Islet precursor cell (in vitro differentiated cells): ENCODE data around the gene CDH23.
A peak's percentile ranks its signal among the peaks of the same experiment; 100 is the strongest.

Source experiments
- DNase-seq: peaks from one replicate; pipeline ENCODE4 v3.0.0-alpha.2; 2018

The CDH23 gene

DNA sequence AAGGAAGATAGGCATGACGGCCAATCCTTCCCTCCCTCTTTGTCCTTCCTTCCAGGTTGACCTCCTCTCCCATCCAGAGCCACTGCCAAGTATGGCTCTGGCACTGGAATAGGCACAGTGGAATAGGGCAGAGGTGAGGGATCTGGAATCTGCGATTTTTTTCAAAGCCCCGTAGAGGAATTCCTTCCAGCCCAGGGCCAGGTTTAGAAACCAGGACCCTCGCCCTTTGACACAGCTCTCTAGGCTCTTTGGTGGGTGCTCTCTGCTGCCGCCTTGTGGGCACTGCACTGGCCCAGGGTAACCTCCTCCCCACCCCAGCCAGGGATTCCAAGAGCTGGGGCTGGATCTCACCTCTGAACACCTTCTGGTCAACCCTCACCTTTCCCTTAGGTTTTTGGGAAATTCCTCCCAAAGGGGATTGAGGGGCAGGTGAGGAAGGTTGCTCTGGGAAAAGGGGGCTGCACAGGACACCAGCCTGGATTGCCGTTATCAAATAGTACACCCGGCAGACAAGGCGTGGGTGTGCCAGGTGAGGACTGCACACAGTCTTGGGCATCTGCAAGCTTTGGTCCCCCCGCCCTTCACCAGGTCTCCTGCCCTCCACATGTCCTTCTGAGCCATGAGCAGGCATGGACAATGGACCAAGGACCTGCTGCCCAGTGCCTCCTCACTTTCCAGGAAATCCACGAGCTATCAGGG, 300.1 kb downstream of the CDH23 start:
- DNase-seq = peak; percentile 84

- DNase-seq = no peak
Measured at GRCh38 chr10:71697938-71698709, 301.4 kb downstream of the CDH23 start.

GRCh38 chr10:71698737-71699136, 302.0 kb downstream of the CDH23 start:
- no peak for DNase-seq

DNA sequence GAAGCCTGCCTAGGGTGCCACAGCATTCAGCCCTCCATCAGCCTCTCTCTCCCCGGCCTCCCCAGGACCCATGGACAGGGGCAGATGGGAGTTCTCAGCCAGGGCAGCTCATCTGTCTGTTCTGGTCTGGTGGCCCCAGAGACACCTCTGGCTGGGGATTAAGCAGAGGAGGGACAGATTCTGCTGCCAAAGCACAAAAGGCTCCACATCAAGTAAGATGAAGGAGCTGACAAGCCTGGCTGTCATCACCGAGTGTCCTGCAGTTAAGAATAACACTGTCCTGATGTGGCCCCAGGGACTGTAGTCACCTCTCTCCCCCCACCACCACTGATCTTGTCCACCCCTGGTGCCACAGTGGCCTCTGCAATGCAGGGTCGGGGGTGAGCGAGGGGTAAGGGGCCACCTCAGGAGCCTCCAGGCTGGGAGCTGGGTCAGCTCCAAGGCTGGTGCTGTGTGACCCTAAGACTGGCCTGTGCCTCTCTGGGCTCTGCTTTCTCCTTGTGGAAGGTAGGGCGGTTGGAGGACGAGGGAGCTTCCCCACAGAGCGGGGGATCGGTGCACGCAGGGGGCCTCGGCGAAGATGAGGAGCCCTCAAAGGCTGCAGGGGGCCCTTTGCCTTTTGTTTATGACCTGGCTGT, 304.1 kb downstream of the CDH23 start:
- DNase-seq = no peak

GRCh38 chr10:71701496-71702132, 304.9 kb downstream of the CDH23 start:
- no peak for DNase-seq

- DNase-seq = no peak
Measured at GRCh38 chr10:71703577-71703976, 306.9 kb downstream of the CDH23 start.

- no peak for DNase-seq
Measured at GRCh38 chr10:71704816-71705215, 308.1 kb downstream of the CDH23 start.

- no peak for DNase-seq
Measured at GRCh38 chr10:71705582-71705981, 308.9 kb downstream of the CDH23 start.

- DNase-seq = no peak
Measured at GRCh38 chr10:71706216-71707121, 309.7 kb downstream of the CDH23 start.

GRCh38 chr10:71707240-71707789, 310.6 kb downstream of the CDH23 start:
- no peak for DNase-seq

GRCh38 chr10:71708301-71708703, 311.6 kb downstream of the CDH23 start:
- peak; percentile 86 for DNase-seq

DNA sequence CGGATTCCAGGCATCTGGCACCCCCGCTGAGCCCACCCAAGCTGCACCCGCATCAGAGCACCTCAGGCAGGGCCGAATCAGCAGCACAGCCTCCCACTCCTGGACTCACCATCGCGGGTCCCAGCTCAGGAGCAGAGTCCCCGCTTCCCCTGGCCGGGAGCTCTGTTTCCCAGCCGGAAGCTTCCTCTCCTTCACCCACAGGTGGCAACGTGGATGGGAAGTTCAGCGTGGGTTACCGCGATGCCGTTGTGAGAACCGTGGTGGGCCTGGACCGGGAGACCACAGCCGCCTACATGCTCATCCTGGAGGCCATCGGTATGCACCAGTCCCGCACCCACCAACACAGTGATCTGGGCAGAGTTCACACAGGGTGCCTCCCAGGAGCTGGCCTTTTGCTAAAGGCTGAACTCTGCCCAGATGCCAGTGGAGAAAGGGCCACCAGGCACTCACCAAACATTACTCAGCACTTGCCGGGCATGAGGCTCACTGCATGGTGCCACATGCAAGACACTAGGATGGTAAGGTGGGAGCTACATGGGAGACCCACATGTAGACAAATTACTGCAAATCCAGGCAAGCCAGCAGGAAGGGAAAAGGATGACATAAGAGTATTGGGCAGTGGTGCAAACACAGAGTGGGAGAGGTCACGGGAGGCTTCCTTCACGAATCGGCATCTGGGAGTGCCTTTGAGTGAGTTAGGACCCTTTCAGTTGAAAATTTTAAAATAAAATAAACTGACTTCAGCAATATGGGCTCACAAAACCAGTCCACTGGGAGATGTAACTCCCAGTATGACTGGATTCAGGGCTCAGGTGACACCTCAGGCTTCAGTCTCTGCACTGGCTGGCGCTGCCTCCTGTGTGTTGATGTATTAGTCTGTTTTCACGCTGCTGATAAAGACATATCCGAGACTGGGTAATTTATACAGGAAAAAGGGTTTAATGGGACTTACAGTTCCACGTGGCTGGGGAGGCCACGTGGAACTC, 312.5 kb downstream of the CDH23 start:
- no peak for DNase-seq

GRCh38 chr10:71710519-71710918, 313.8 kb downstream of the CDH23 start:
- DNase-seq = no peak

- no peak for DNase-seq
Measured at GRCh38 chr10:71711052-71711623, 314.4 kb downstream of the CDH23 start.

DNA sequence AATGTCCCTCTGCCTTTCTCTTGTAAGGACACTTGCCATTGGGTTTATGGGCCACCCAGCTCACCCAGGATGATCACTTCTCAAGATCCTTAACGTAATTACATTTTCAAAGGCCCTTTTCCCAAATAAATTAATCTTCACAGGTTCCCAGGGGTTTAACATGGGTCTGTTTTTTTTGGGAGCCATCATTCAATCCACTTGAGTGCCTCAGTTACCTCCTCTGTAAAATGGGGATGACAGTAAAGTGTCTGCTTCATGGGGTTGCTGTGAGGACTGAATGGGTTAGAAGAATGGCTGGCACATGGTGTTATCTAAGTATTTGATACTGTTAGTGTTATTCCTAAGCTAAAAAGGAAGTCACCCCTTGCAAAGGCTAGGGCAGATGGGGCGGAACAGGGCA, 315.4 kb downstream of the CDH23 start:
- DNase-seq = no peak

DNA sequence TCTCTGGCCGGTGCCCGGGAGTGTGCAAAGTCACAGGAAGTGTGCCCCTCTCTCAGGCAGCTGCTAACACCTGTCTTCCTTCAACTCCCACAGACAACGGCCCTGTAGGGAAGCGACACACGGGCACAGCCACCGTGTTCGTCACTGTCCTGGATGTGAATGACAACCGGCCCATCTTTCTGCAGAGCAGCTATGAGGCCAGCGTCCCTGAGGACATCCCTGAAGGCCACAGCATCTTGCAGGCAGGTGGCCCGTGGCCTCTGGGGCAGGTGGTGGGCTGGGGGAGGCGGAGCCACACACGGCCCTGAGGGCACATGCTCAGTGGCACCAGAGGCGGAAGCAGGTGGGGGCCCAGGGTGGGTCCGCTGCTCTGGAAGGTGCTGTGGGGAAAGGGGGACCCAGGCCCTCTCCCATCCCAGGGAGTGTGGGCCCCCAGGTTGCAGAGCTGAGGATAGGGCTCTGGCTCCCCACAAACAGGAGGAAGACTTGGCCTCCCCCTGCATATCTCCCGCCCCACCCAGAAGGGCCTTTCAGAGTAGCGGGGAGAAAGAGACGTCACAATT, 315.9 kb downstream of the CDH23 start:
- no peak for DNase-seq

GRCh38 chr10:71713135-71714030, 316.7 kb downstream of the CDH23 start:
- DNase-seq = no peak

DNA sequence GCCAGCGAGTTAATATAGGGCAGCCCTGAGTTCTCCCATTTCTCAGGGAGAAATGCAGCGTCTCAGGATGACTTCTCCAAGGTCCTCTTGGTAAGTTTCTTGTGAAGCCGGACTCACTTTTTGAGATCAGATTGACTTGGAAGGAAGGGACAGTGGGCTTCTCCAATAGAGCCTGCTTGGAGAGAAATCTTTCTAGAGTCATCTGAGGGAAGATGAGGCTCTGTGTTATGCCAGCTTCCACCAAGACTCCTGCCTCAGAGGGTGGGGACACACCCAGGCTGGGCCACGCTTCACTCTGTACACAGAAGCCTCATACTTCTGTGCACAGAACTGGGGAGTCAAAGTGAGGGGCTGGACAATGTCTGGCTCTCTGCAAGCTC, 317.3 kb downstream of the CDH23 start:
- no peak for DNase-seq

DNA sequence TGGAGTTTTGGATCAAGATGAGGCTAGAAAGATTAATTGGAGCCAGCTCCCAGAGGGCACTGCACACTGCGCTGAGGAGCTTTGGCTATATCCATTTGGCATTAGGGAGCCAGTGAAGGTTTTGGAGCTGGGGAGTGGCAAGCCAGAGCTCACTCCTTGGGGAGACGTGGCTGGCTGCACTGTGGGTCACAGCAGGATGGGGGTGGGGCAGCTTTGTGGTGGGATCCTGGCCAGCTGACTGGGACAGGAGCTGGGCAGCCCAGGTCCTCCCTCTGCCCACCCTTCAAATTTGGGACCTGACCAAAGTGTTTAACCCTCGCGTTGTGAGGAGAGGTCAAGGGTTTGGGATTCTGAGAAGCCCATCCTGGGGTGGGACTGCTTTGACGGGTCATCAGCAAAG, 317.9 kb downstream of the CDH23 start:
- DNase-seq = no peak
